ENCODE measurements around the gene EPAS1.
"Not testable (repeated sequence)": the region's sequence is repeated elsewhere in the genome, so short reads cannot be mapped to it uniquely, and the experiment has no call there.

EPAS1 gene

GRCh38 chr2:46392561-46393346, 95.5 kb downstream of the EPAS1 start:
- CTCF ChIA-PET, result no interaction called here
- Mint-ChIP-seq H3K27ac (no peak overlapping the region), H3K27me3 (peaks cover 39% of the 10 kb centered on the region), H3K36me3 (no peaks in the 10 kb centered on the region), H3K4me3 (no peak overlapping the region), H3K4me1 (no peaks in the 10 kb centered on the region), H3K9me3 (no peaks in the 10 kb centered on the region)
- no peak for DNase-seq

- Mint-ChIP-seq H3K9me3 (no peaks in the 10 kb centered on the region), H3K36me3 (no peaks in the 10 kb centered on the region)
- CTCF ChIA-PET, result no interaction called here
These were observed 96.2 kb downstream of the EPAS1 start for GRCh38 chr2:46393347-46393820.

GRCh38 chr2:46393865-46394264, 96.7 kb downstream of the EPAS1 start:
- Mint-ChIP-seq H3K27ac (no peak overlapping the region), H3K9me3 (no peaks in the 10 kb centered on the region), H3K27me3 (peaks cover 38% of the 10 kb centered on the region), H3K36me3 (no peaks in the 10 kb centered on the region), H3K4me3 (no peak overlapping the region), H3K4me1 (no peaks in the 10 kb centered on the region)
- CTCF ChIA-PET, result no interaction called here
- no peak for DNase-seq

More at GRCh38 chr2:46393347-46393820, 96.2 kb downstream of the EPAS1 start:
- Mint-ChIP-seq H3K27me3 (peaks cover 39% of the 10 kb centered on the region), H3K27ac (no peak overlapping the region), H3K4me3 (no peak overlapping the region), H3K4me1 (no peaks in the 10 kb centered on the region)
- no peak for DNase-seq

GRCh38 chr2:46394649-46395510, 97.7 kb downstream of the EPAS1 start:
- Mint-ChIP-seq H3K4me3 (no peak overlapping the region), H3K36me3 (no peaks in the 10 kb centered on the region), H3K27me3 (peaks cover 33% of the 10 kb centered on the region), H3K4me1 (no peaks in the 10 kb centered on the region), H3K9me3 (no peaks in the 10 kb centered on the region), H3K27ac (no peak overlapping the region)
- CTCF ChIA-PET, result interaction anchor here (1.0 kb wide), 1 partner anchor 256 kb away, joined by 3 read pairs; no protein-coding TSS in a partner anchor
- DNase-seq, result no peak

GRCh38 chr2:46395730-46396129, 98.5 kb downstream of the EPAS1 start:
- H3K27ac Mint-ChIP-seq, H3K4me1 Mint-ChIP-seq, CTCF ChIA-PET, H3K9me3 Mint-ChIP-seq, H3K36me3 Mint-ChIP-seq, DNase-seq, H3K4me3 Mint-ChIP-seq: not testable (repeated sequence)
- peaks cover 33% of the 10 kb centered on the region for H3K27me3 Mint-ChIP-seq

GRCh38 chr2:46400016-46400415, 102.8 kb downstream of the EPAS1 start:
- CTCF ChIA-PET, result no interaction called here
- Mint-ChIP-seq H3K4me1 (no peaks in the 10 kb centered on the region), H3K4me3 (no peak overlapping the region), H3K27ac (no peak overlapping the region), H3K9me3 (no peaks in the 10 kb centered on the region), H3K36me3 (no peaks in the 10 kb centered on the region), H3K27me3 (peaks cover 16% of the 10 kb centered on the region)
- DNase-seq, result no peak

GRCh38 chr2:46402874-46403273, 105.7 kb downstream of the EPAS1 start:
- CTCF ChIA-PET, result no interaction called here
- DNase-seq, result no peak
- Mint-ChIP-seq H3K4me1 (no peaks in the 10 kb centered on the region), H3K9me3 (no peaks in the 10 kb centered on the region), H3K4me3 (no peak overlapping the region), H3K27me3 (peaks cover 5% of the 10 kb centered on the region), H3K36me3 (no peaks in the 10 kb centered on the region), H3K27ac (no peak overlapping the region)

- CTCF ChIA-PET, result no interaction called here
- H3K36me3 Mint-ChIP-seq, result no peaks in the 10 kb centered on the region
- DNase-seq, result no peak
- no peak overlapping the region for H3K27ac Mint-ChIP-seq
- no peaks in the 10 kb centered on the region for H3K9me3 Mint-ChIP-seq
- H3K27me3 Mint-ChIP-seq, result peaks cover 5% of the 10 kb centered on the region
- no peak overlapping the region for H3K4me3 Mint-ChIP-seq
- H3K4me1 Mint-ChIP-seq, result no peaks in the 10 kb centered on the region
These were observed 107.1 kb downstream of the EPAS1 start for GRCh38 chr2:46404181-46404759.

- Mint-ChIP-seq H3K36me3 (no peaks in the 10 kb centered on the region), H3K27ac (no peak overlapping the region)
- DNase-seq, result no peak
These were observed 110.7 kb downstream of the EPAS1 start for GRCh38 chr2:46407852-46408455.

GRCh38 chr2:46409756-46410155, 112.5 kb downstream of the EPAS1 start:
- DNase-seq, result no peak
- Mint-ChIP-seq H3K36me3 (no peaks in the 10 kb centered on the region), H3K4me1 (no peaks in the 10 kb centered on the region), H3K27me3 (peaks cover 12% of the 10 kb centered on the region), H3K4me3 (no peak overlapping the region), H3K27ac (no peak overlapping the region), H3K9me3 (no peaks in the 10 kb centered on the region)
- CTCF ChIA-PET, result no interaction called here

More at GRCh38 chr2:46407852-46408455, 110.7 kb downstream of the EPAS1 start:
- Mint-ChIP-seq H3K9me3 (no peaks in the 10 kb centered on the region), H3K4me1 (no peaks in the 10 kb centered on the region), H3K27me3 (peaks cover 6% of the 10 kb centered on the region), H3K4me3 (no peak overlapping the region)
- CTCF ChIA-PET, result no interaction called here

GRCh38 chr2:46410273-46411244, 113.4 kb downstream of the EPAS1 start:
- H3K27ac Mint-ChIP-seq, result no peak overlapping the region
- H3K36me3 Mint-ChIP-seq, result no peaks in the 10 kb centered on the region
- H3K4me3 Mint-ChIP-seq, result no peak overlapping the region
- H3K4me1 Mint-ChIP-seq, result no peaks in the 10 kb centered on the region
- no peak for DNase-seq
- peaks cover 13% of the 10 kb centered on the region for H3K27me3 Mint-ChIP-seq
- no peaks in the 10 kb centered on the region for H3K9me3 Mint-ChIP-seq
- CTCF ChIA-PET, result no interaction called here

- Mint-ChIP-seq H3K9me3 (no peaks in the 10 kb centered on the region), H3K4me1 (no peaks in the 10 kb centered on the region), H3K36me3 (no peaks in the 10 kb centered on the region), H3K27me3 (peaks cover 13% of the 10 kb centered on the region), H3K4me3 (no peak overlapping the region), H3K27ac (no peak overlapping the region)
- no peak for DNase-seq
- CTCF ChIA-PET, result no interaction called here
These were observed 114.0 kb downstream of the EPAS1 start for GRCh38 chr2:46411245-46411641.

- Mint-ChIP-seq H3K36me3 (no peaks in the 10 kb centered on the region), H3K4me1 (no peaks in the 10 kb centered on the region), H3K27ac (no peak overlapping the region), H3K27me3 (peaks cover 16% of the 10 kb centered on the region), H3K9me3 (peaks cover 3% of the 10 kb centered on the region), H3K4me3 (no peak overlapping the region)
- DNase-seq, result no peak
- CTCF ChIA-PET, result no interaction called here
These were observed 114.8 kb downstream of the EPAS1 start for GRCh38 chr2:46411985-46412384.

Measured in activated naive CD4-positive, alpha-beta T cell treated with anti-CD3 and anti-CD28 coated beads, Interleukin-2, amount 10 ng/mL, durations not matched to agents 7 days and 5 days (primary cell).